CD14-positive monocyte (primary cell): Measurements from ENCODE around the gene IMMP1L. TPM values are rescaled to one million over a fixed set of nuclear protein-coding genes. Genes with fewer than 3 reads are reported as not detected.
"Not testable (repeated sequence)": the region's sequence is repeated elsewhere in the genome, so short reads cannot be mapped to it uniquely, and the experiment has no call there.

ENCODE experiments used
- DNase-seq, 3 donors: peaks; one replicate each; pipeline ENCODE4 v3.0.0-alpha.2; 2011 to 2022
- H2AFZ ChIP-seq: 2 replicates; pipeline ENCODE4 v1.6.0; 2012; ENCODE audit warnings: mild to moderate bottlenecking, low read depth, low read length, inconsistent platforms; ENCODE audit not compliant: insufficient read depth, poor library complexity, severe bottlenecking
- H3K27ac ChIP-seq, 2 donors: 1 replicate in 1 of 2; 2 replicates in 1 of 2; pipeline ENCODE4 v1.5.1; 2012 to 2013; ENCODE audit warnings: low read length in 2 of 2, control low read depth in 1 of 2, inconsistent platforms in 1 of 2, low read depth in 1 of 2, mild to moderate bottlenecking in 1 of 2
- H3K27me3 ChIP-seq, 2 donors: one replicate each; pipeline versions ENCODE4 v1.6.0 to v1.6.1; 2011 to 2013; ENCODE audit warnings: low read length in 2 of 2; ENCODE audit not compliant: control insufficient read depth in 2 of 2, insufficient read depth in 2 of 2
- H3K36me3 ChIP-seq, 2 donors: replicated peaks in 1 of 2; 1 replicate in 1 of 2; 2 replicates in 1 of 2; pipeline versions ENCODE4 v1.5.1 to v1.6.1; 2012 to 2013; ENCODE audit warnings: low read length in 2 of 2, control low read depth in 1 of 2, inconsistent platforms in 1 of 2, mild to moderate bottlenecking in 1 of 2; ENCODE audit not compliant: insufficient read depth in 2 of 2, control insufficient read depth in 1 of 2
- H3K4me1 ChIP-seq, 2 donors: 1 replicate in 1 of 2; 2 replicates in 1 of 2; pipeline versions ENCODE4 v1.5.1 to v1.6.1; 2012 to 2013; ENCODE audit warnings: low read length in 2 of 2, control low read depth in 1 of 2, inconsistent platforms in 1 of 2, mild to moderate bottlenecking in 1 of 2, moderate library complexity in 1 of 2; ENCODE audit not compliant: insufficient read depth in 2 of 2, control insufficient read depth in 1 of 2
- H3K4me2 ChIP-seq: replicated peaks from 2 replicates; pipeline ENCODE3; 2012; ENCODE audit warnings: low read length, moderate library complexity, mild to moderate bottlenecking; ENCODE audit not compliant: poor library complexity, severe bottlenecking; ENCODE audit errors: extremely low read depth
- H3K4me3 ChIP-seq, 3 experiments: fragments of 200-600 bp in 1 of 3; sonication (generic) in 1 of 3; replicated peaks in 1 of 3; 1 replicate in 2 of 3; 2 replicates in 1 of 3; pipeline ENCODE4 v1.5.1; 2011 to 2013; ENCODE audit warnings: low read length in 3 of 3, mild to moderate bottlenecking in 3 of 3, control low read depth in 2 of 3, low read depth in 2 of 3, inconsistent platforms in 1 of 3, moderate library complexity in 1 of 3
- H3K79me2 ChIP-seq: 2 replicates; pipeline ENCODE4 v1.6.0; 2012; ENCODE audit warnings: mild to moderate bottlenecking, control low read depth, inconsistent platforms, low read length, moderate library complexity; ENCODE audit not compliant: insufficient read depth
- H3K9ac ChIP-seq: 2 replicates; pipeline ENCODE4 v1.6.0; 2017; ENCODE audit warnings: low read length, mild to moderate bottlenecking; ENCODE audit not compliant: insufficient read depth, poor library complexity, severe bottlenecking
- H3K9me3 ChIP-seq, 2 donors: replicated peaks in 1 of 2; 1 replicate in 1 of 2; 2 replicates in 1 of 2; pipeline versions ENCODE4 v1.5.1 to v1.6.1; 2012 to 2013; ENCODE audit warnings: low read length in 2 of 2, control low read depth in 1 of 2; ENCODE audit not compliant: control insufficient read depth in 1 of 2, insufficient read depth in 1 of 2
- H4K20me1 ChIP-seq: 2 replicates; pipeline ENCODE4 v1.6.0; 2012; ENCODE audit warnings: mild to moderate bottlenecking, low read length, control low read depth, moderate library complexity; ENCODE audit not compliant: insufficient read depth
- H3K27ac Mint-ChIP-seq, 7 donors: one replicate each; pipeline ENCODE4 v1.8.0; 2020; ENCODE audit warnings: mild to moderate bottlenecking in 7 of 7, mixed read lengths in 7 of 7, moderate library complexity in 6 of 7, inconsistent platforms in 2 of 7
- H3K27me3 Mint-ChIP-seq, 3 donors: one replicate each; pipeline ENCODE4 v1.8.0; 2021 to 2022; ENCODE audit warnings: low read depth in 3 of 3, mild to moderate bottlenecking in 3 of 3, mixed read lengths in 3 of 3, moderate library complexity in 3 of 3, inconsistent platforms in 1 of 3
- H3K36me3 Mint-ChIP-seq, 2 donors: one replicate each; pipeline ENCODE4 v1.8.0; 2020; ENCODE audit warnings: mixed read lengths in 2 of 2, inconsistent platforms in 1 of 2, mild to moderate bottlenecking in 1 of 2
- H3K4me1 Mint-ChIP-seq: one replicate; pipeline ENCODE4 v1.8.0; 2020; ENCODE audit warnings: mild to moderate bottlenecking, mixed read lengths
- H3K4me3 Mint-ChIP-seq, 2 donors: one replicate each; pipeline ENCODE4 v1.8.0; 2020; ENCODE audit warnings: mild to moderate bottlenecking in 2 of 2, mixed read lengths in 2 of 2, moderate library complexity in 1 of 2
- H3K9me3 Mint-ChIP-seq, 7 donors: one replicate each; pipeline ENCODE4 v1.8.0; 2020 to 2022; ENCODE audit warnings: mixed read lengths in 7 of 7, mild to moderate bottlenecking in 6 of 7, moderate library complexity in 6 of 7, inconsistent platforms in 2 of 7
- WGBS: methylation state at CpG from one replicate; pipeline ENCODE4 v1.1.5; 2013; ENCODE audit warnings: missing lambda C conversion rate; ENCODE audit not compliant: insufficient coverage; 5-methylcytosine and 5-hydroxymethylcytosine counted together
- intact Hi-C, 2 donors: fragments of 100-400 bp; cut with micrococcal nuclease; formaldehyde crosslinking; loops; one replicate each; pipeline versions ENCODE4 v1.15.0 to v1.15.1; 2023
- polyA plus RNA-seq, 3 donors: library from polyadenylated mRNA; depleted of rRNA in 1 of 3; unstranded in 2 of 3; stranded (reverse) in 1 of 3; fragments of 300-500 nt in 2 of 3; fragments of >200 nt in 1 of 3; fragmentation: Illumina TruSeq in 2 of 3; gene quantifications; 1 replicate in 2 of 3; 2 replicates in 1 of 3; pipeline ENCODE4 v1.2.3, GENCODE V29; 2012 to 2021
- TF ChIP-seq, protein P1 (sequence below): fragments of 200-600 bp; IDR thresholded peaks from one replicate; pipeline ENCODE4 v1.8.0; 2022; ENCODE audit warnings: antibody characterized with exemption, mild to moderate bottlenecking

The IMMP1L gene
- polyA plus RNA-seq, 3 donors = 0.53 to 5.0 (median 4.7) TPM

GRCh38 chr11:31499576-31500178 lies 9.7 kb downstream of the IMMP1L start:
- Mint-ChIP-seq H3K27me3 (peaks cover 0 to 2% (median 1%) of the 10 kb centered on the region in 3 donors), H3K36me3 (peaks cover 9 to 17% of the 10 kb centered on the region in 2 donors), H3K4me1 (no peaks in the 10 kb centered on the region), H3K27ac (no peak overlapping the region), H3K4me3 (no peak overlapping the region), H3K9me3 (peaks cover 3 to 10% (median 7%) of the 10 kb centered on the region in 7 donors)
- no peak for DNase-seq
- H3K9ac ChIP-seq = no peak overlapping the region
- H3K9me3 ChIP-seq = no peaks in the 10 kb centered on the region
- H3K4me2 ChIP-seq = no peak overlapping the region
- TF ChIP-seq, protein P1, sequence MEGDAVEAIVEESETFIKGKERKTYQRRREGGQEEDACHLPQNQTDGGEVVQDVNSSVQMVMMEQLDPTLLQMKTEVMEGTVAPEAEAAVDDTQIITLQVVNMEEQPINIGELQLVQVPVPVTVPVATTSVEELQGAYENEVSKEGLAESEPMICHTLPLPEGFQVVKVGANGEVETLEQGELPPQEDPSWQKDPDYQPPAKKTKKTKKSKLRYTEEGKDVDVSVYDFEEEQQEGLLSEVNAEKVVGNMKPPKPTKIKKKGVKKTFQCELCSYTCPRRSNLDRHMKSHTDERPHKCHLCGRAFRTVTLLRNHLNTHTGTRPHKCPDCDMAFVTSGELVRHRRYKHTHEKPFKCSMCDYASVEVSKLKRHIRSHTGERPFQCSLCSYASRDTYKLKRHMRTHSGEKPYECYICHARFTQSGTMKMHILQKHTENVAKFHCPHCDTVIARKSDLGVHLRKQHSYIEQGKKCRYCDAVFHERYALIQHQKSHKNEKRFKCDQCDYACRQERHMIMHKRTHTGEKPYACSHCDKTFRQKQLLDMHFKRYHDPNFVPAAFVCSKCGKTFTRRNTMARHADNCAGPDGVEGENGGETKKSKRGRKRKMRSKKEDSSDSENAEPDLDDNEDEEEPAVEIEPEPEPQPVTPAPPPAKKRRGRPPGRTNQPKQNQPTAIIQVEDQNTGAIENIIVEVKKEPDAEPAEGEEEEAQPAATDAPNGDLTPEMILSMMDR = no peak
- H3K79me2 ChIP-seq = no peaks in the 10 kb centered on the region
- H2AFZ ChIP-seq = no peak overlapping the region
- no peaks in the 10 kb centered on the region for H3K36me3 ChIP-seq
- no peak overlapping the region for H3K27ac ChIP-seq
- no peaks in the 10 kb centered on the region for H3K4me1 ChIP-seq
- no peaks in the 10 kb centered on the region for H4K20me1 ChIP-seq
- intact Hi-C loops = loop anchor here in 1 of 2 donors (10.0 kb wide), 1 partner anchor 135 kb away; the partner anchor contains the start of genes DCDC1 and DNAJC24
- no CpG with 5 or more reads among the region's 3 CpGs for WGBS
- H3K27me3 ChIP-seq = no peaks in the 10 kb centered on the region
- H3K4me3 ChIP-seq = no peak overlapping the region

DNA sequence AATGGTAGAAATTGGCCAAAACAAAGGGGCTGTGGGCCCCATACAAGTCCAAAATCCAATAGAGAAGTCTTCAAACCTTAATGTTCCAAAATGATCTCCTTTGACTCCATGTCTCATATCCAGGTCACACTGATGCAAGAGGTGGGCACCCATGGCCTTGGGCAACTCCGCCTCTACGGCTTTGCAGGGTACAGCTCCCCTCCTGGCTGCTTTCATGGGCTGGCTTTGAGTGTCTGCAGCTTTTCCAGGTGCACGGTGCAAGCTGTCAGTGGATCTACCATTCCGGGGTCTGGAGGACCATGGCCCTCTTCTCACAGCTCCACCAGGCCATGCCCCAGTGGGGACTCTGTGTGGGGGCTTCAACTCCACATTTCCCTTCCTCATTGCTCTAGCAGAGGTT lies 15.7 kb downstream of the IMMP1L start:
- H3K27ac ChIP-seq, H3K4me3 ChIP-seq, H3K27ac Mint-ChIP-seq, H3K9ac ChIP-seq, intact Hi-C loops, H3K36me3 ChIP-seq, H3K4me2 ChIP-seq, H3K4me1 ChIP-seq, H3K27me3 ChIP-seq, H3K4me3 Mint-ChIP-seq, H2AFZ ChIP-seq, H3K4me1 Mint-ChIP-seq, H3K27me3 Mint-ChIP-seq, H4K20me1 ChIP-seq, H3K79me2 ChIP-seq, H3K9me3 ChIP-seq, DNase-seq: not testable (repeated sequence)
- Mint-ChIP-seq H3K9me3 (peaks cover 8 to 24% (median 13%) of the 10 kb centered on the region in 7 donors), H3K36me3 (peaks cover 15 to 19% of the 10 kb centered on the region in 2 donors)
- WGBS = 98% methylated on average over 4 of the region's 4 CpGs
